Keratinocyte (primary cell): ENCODE results near the gene RPL32.

Experiments
- CTCF ChIP-seq, 3 experiments: IDR thresholded peaks in 1 of 3; conservative IDR thresholded peaks in 1 of 3; optimal IDR thresholded peaks in 1 of 3; 2 replicates in 2 of 3; 3 replicates in 1 of 3; pipeline versions ENCODE3 to v1.5.1; 2011; ENCODE audit warnings: low read length in 3 of 3, mild to moderate bottlenecking in 3 of 3, moderate library complexity in 2 of 3, control low read depth in 1 of 3, inconsistent platforms in 1 of 3; ENCODE audit not compliant: insufficient read depth in 2 of 3; ENCODE audit errors: extremely low read depth in 1 of 3
- EZH2 ChIP-seq: IDR thresholded peaks from one replicate; pipeline ENCODE4 v1.6.1; 2012; ENCODE audit warnings: inconsistent platforms, mild to moderate bottlenecking, low read length, moderate library complexity

GRCh38 chr3:12817343-12817710 is 24.0 kb downstream of the RPL32 start:
- TF ChIP-seq CTCF (optimal IDR thresholded peaks at IDR 0.05 in 1 of 3, IDR thresholded peaks at IDR 0.05 in 1 of 3, conservative IDR thresholded peaks at IDR 0.05 in 1 of 3; ENCODE audit: extremely low read depth in 1 of 3, insufficient read depth in 2 of 3, low read length in 3 of 3) (no peak), EZH2 (no peak)
